ENCODE results near the gene RIMBP2. TPM values are rescaled to one million over a fixed set of nuclear protein-coding genes. Genes with fewer than 3 reads are reported as not detected.

The RIMBP2 gene
- total RNA-seq, 4 donors from 2014 or later: not detected

DNA sequence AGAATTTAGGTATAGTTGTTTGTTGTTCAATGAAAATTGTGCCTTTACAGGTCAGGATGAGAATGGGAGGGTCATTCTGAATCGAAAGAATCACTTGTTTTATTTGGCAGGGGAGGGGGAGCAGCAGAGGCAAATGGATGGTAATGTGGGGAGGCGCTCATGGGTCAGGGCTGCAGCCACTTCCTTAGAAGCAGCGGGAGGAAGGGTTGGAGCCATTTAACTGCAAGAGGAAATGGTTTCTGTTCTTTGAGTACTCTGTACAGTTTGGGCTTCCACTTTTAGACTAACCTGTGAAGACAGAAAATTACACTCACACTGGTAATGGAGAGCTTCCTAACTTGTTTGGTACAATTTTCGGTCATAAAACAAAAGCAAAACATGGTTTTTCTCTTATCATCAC, 321.2 kb downstream of the RIMBP2 start:
- TF ChIP-seq, protein P1, sequence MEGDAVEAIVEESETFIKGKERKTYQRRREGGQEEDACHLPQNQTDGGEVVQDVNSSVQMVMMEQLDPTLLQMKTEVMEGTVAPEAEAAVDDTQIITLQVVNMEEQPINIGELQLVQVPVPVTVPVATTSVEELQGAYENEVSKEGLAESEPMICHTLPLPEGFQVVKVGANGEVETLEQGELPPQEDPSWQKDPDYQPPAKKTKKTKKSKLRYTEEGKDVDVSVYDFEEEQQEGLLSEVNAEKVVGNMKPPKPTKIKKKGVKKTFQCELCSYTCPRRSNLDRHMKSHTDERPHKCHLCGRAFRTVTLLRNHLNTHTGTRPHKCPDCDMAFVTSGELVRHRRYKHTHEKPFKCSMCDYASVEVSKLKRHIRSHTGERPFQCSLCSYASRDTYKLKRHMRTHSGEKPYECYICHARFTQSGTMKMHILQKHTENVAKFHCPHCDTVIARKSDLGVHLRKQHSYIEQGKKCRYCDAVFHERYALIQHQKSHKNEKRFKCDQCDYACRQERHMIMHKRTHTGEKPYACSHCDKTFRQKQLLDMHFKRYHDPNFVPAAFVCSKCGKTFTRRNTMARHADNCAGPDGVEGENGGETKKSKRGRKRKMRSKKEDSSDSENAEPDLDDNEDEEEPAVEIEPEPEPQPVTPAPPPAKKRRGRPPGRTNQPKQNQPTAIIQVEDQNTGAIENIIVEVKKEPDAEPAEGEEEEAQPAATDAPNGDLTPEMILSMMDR (IDR thresholded peaks at IDR 0.05; ENCODE audit: low read depth): no peak

DNA sequence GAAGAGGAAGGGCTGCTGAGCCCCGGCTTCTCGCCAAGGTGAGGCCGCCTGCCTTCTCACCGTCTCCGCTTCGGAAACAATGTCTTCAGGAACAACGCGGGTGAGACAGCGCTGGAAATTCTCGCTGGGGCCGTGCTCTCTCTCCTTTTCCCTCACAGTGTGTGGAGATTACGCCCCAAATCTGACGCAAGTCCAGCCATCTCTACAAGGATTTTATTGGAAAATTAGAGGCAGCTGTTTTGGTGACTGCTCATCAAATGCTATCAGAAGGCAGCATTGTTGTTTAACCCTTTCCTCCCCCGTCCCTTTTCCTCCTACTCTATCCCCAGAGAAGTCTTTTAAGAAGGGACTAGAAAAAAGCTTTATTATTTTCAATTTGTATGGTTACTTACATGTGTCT, 324.9 kb downstream of the RIMBP2 start:
- TF ChIP-seq, protein P1 (IDR thresholded peaks at IDR 0.05; ENCODE audit: low read depth): no peak

DNA sequence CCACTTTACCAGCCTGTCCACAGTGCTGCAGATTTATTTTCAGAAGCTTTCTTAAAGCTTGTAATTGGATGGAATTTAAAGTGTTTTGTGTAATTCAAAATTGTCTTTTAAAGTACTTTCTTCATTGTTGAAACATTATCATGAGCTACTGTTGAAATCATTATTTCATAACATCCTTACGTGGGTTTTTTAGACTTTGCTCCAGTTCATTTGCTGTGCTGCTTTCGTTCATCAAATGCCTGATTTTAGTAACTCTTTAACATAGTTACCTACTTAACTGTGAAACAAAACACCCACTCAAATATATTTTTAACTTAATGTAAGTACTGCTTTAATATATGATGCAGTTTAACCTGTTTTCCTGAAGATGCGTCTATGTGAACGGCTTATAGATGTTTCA, 330.9 kb downstream of the RIMBP2 start:
- TF ChIP-seq, protein P1 (IDR thresholded peaks at IDR 0.05; ENCODE audit: low read depth): no peak

DNA sequence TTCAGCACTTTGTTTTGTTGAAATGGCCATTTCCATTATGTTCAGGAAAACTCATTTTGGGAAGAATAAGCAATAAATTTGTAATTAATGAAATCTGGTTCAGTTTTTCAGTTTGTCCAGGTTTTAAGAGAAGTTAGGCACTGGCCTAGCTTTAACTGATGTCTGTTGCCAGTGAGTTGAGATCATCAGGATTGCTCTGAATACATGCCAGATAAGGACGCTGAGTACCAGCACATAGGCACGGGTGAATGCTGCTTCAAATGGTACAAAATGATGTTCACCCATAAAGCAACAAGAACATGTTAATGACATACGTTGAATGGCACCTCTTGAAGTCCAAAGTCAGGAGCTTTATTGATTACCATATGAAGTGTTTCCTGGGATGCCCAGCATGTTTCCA, 331.9 kb downstream of the RIMBP2 start:
- TF ChIP-seq, protein P1 (IDR thresholded peaks at IDR 0.05; ENCODE audit: low read depth): no peak

DNA sequence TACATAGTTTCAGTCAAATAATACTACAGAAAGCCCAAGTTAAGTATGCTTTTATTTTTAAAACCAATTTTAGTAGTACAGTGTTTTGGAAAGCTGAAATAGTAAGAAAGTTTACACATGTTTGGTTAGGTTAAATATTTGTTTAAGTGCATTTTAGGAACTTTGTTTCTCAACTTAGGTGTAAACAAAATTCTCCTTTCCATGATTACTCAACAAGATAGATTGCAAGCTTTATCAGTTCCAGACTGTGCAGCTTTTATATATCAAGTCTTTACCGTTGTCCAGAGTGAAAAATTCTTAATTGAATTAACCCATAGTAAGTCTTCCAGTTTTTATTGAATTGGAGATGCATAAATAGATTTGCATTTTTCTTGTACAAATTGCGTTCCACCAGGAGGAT, 333.3 kb downstream of the RIMBP2 start:
- TF ChIP-seq, protein P1 (IDR thresholded peaks at IDR 0.05; ENCODE audit: low read depth): no peak

DNA sequence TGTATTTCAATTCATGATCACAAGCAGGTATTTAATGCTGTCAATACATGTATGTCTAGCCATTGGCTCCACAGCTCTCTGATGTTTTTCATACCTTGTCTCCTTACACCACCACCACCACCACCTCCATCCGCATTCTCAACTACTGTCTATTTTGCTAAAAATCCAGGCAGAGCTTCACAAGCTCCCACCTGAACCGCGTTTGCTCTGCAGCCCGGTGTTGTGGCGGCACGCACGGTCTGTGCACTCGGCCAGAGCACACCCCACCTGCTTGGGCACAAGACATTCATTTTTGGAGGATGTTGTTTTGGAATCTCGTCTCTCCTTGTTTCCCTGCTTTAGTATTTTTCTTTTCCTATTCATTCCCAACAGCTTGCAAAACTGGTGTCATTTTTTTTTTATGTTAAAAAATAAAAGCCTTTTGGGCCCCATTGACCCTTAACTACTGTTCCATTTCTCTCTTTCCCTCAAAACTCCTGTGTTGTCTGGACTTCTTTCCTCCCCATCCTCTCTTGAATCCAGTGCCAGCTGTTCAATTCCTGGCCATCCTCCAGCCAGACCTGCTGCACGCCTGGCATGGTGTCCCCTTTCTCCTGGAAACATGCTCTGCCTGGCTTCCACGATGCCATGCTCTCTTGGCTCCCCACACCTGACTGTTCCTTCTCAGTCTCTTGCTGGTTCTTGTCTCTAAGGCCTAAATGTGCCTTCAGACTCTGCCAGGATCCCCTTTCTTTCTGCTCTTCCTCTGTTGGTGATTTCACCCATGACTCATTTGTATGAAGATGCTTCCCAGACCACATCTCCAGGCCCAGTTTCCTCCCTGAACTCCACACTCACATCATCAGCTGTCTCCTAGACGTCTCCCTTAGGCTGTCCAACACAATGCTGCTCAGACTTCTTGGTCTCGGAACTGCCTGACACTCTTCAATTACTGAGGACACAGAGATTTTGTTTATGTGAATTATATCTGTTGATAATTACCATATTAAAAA, 340.5 kb downstream of the RIMBP2 start:
- TF ChIP-seq, protein P1 (IDR thresholded peaks at IDR 0.05; ENCODE audit: low read depth): no peak

DNA sequence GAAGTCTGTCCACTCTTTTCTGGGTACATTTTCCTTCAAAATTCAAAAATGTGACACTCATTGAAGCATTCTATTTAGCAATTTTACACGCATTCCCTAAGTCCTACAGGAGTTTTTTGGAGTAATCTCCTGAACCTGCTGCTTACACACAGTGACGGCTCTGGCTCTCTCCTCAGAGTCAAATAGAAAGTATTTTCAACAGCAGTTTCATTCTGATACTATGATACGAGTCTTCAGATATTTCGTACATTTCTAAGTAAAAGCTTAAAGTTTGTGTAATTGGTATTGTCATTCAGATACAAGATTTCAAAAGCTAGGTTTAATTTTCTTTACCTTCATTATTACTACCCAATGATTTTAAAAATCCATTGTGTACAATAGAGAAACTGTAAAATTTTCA, 342.0 kb downstream of the RIMBP2 start:
- TF ChIP-seq, protein P1 (IDR thresholded peaks at IDR 0.05; ENCODE audit: low read depth): no peak
